Transverse colon (tissue), 4 donors: Measurements from ENCODE around the gene C1orf52. TPM values are rescaled to one million over a fixed set of nuclear protein-coding genes. Genes with fewer than 3 reads are reported as not detected.
A peak's percentile ranks its signal among the peaks of the same experiment; 100 is the strongest.

Source experiments
- DNase-seq: peaks from one replicate; pipeline ENCODE4 v3.0.0-alpha.2; 2019
- H3K27ac ChIP-seq, 4 donors: fragments of 200-600 bp; sonication (generic); 2 replicates each; pipeline ENCODE4 v1.5.1; 2016 to 2018; ENCODE audit warnings: inconsistent platforms in 4 of 4
- H3K27me3 ChIP-seq: fragments of 200-600 bp; sonication (generic); 2 replicates; pipeline ENCODE4 v1.5.1; 2017; ENCODE audit warnings: inconsistent platforms
- H3K36me3 ChIP-seq, 4 donors: fragments of 200-600 bp; sonication (generic); 2 replicates each; pipeline ENCODE4 v1.5.1; 2017 to 2019; ENCODE audit warnings: inconsistent platforms in 4 of 4
- H3K4me1 ChIP-seq, 4 donors: fragments of 200-600 bp; sonication (generic); 2 replicates each; pipeline ENCODE4 v1.5.1; 2017 to 2020; ENCODE audit warnings: inconsistent platforms in 4 of 4
- H3K4me3 ChIP-seq, 4 donors: fragments of 200-600 bp; sonication (generic); 1 replicate in 1 of 4; 2 replicates in 3 of 4; pipeline versions ENCODE4 v1.5.1 to v1.6.1; 2017 to 2019; ENCODE audit warnings: inconsistent platforms in 4 of 4
- H3K9me3 ChIP-seq, 2 donors: fragments of 200-600 bp; sonication (generic); 2 replicates each; pipeline ENCODE4 v1.5.1; 2017 to 2019; ENCODE audit warnings: inconsistent platforms in 2 of 2
- CTCF ChIP-seq, 5 experiments: fragments of 200-600 bp in 3 of 5; fragments of 450-650 bp in 2 of 5; sonication (generic) in 3 of 5; IDR thresholded peaks; 1 replicate in 2 of 5; 2 replicates in 3 of 5; pipeline ENCODE4 v1.5.1; 2016 to 2017; ENCODE audit warnings: antibody characterized with exemption in 5 of 5, inconsistent platforms in 3 of 5, mild to moderate bottlenecking in 2 of 5, moderate library complexity in 1 of 5
- EP300 ChIP-seq: sonication (generic); formaldehyde crosslinking; IDR thresholded peaks from one replicate; pipeline ENCODE4 v1.6.1; 2017; ENCODE audit warnings: antibody characterized with exemption, low read depth
- POLR2A ChIP-seq: fragments of 450-650 bp; IDR thresholded peaks from one replicate; pipeline ENCODE4 v1.6.1; 2016; ENCODE audit warnings: antibody characterized with exemption, mild to moderate bottlenecking, moderate library complexity
- POLR2AphosphoS5 ChIP-seq, 3 donors: sonication (generic); formaldehyde crosslinking; IDR thresholded peaks; one replicate each; pipeline ENCODE4 v1.6.1; 2016; ENCODE audit warnings: antibody characterized with exemption in 3 of 3
- WGBS, 2 donors: methylation state at CpG; one replicate each; pipeline ENCODE4 v1.1.5; 2018; ENCODE audit warnings: low coverage in 1 of 2; 5-methylcytosine and 5-hydroxymethylcytosine counted together
- in situ Hi-C, 4 donors: fragments of 200-750 bp; cut with MboI; loops; one replicate each; pipeline versions ENCODE4 v1.15.0 to v1.15.1; 2017; ENCODE audit warnings: low sequenced_read_pairs in 3 of 4, low pct_ligation_motif_present in 1 of 4, low pct_unique_long_range_greater_than_20kb in 1 of 4
- intact Hi-C: fragments of 100-400 bp; cut with DNase I; formaldehyde crosslinking; loops from one replicate; pipeline ENCODE4 v1.15.1; 2023; ENCODE audit warnings: low total_unique reads
- total RNA-seq, 4 donors: library from RNA; depleted of rRNA; stranded (reverse); fragments of >200 nt; gene quantifications; one replicate each; pipeline ENCODE4 v1.1.0, GENCODE V29; 2016

Gene C1orf52
- total RNA-seq, 4 donors from 2014 or later = 7.4 to 42.6 (median 14.9) TPM

GRCh38 chr1:85282424-85282823, 23.0 kb upstream of the C1orf52 start:
- no peak for DNase-seq
- no peak overlapping the region for H3K4me3 ChIP-seq
- no peaks in the 10 kb centered on the region for H3K27me3 ChIP-seq
- 85 to 100% methylated on average over 1 of the region's 1 CpG for WGBS, 2 donors
- intact Hi-C loops (no loop called here), in situ Hi-C loops (no loop called here)
- TF ChIP-seq EP300 = no peak
- no peak for TF ChIP-seq CTCF (IDR thresholded peaks at IDR 0.05)
- TF ChIP-seq POLR2A = no peak
- TF ChIP-seq POLR2AphosphoS5 (IDR thresholded peaks at IDR 0.05) = no peak
- no peak overlapping the region for H3K27ac ChIP-seq
- H3K36me3 ChIP-seq = no peaks in the 10 kb centered on the region
- H3K9me3 ChIP-seq = no peaks in the 10 kb centered on the region
- peaks cover 0 to 26% (median 14%) of the 10 kb centered on the region in 4 donors for H3K4me1 ChIP-seq

GRCh38 chr1:85280636-85281035, 21.2 kb upstream of the C1orf52 start:
- no peaks in the 10 kb centered on the region for H3K27me3 ChIP-seq
- H3K4me3 ChIP-seq = no peak overlapping the region
- H3K4me1 ChIP-seq = peaks cover 0 to 32% (median 17%) of the 10 kb centered on the region in 4 donors
- intact Hi-C loops (no loop called here), in situ Hi-C loops (no loop called here)
- 36 to 48% methylated on average over 4 of the region's 4 CpGs for WGBS, 2 donors
- no peak overlapping the region for H3K27ac ChIP-seq
- no peaks in the 10 kb centered on the region for H3K9me3 ChIP-seq
- TF ChIP-seq EP300 = no peak
- TF ChIP-seq POLR2AphosphoS5 (IDR thresholded peaks at IDR 0.05) = no peak
- TF ChIP-seq CTCF (IDR thresholded peaks at IDR 0.05) = no peak
- no peak for TF ChIP-seq POLR2A
- DNase-seq = no peak
- H3K36me3 ChIP-seq = no peaks in the 10 kb centered on the region

- Histone ChIP-seq H3K4me1 (peaks cover 6 to 42% (median 27%) of the 10 kb centered on the region in 4 donors), H3K9me3 (no peaks in the 10 kb centered on the region), H3K4me3 (peak overlapping the region in 1 of 4 donors; percentile 6), H3K27ac (peak overlapping the region; percentile 68 to 100 (median 89)), H3K36me3 (no peaks in the 10 kb centered on the region), H3K27me3 (no peaks in the 10 kb centered on the region)
- intact Hi-C loops (no loop called here), in situ Hi-C loops (no loop called here)
- 73 to 77% methylated on average over 3 to 10 of the region's 10 CpGs for WGBS, 2 donors
- TF ChIP-seq POLR2AphosphoS5 (IDR thresholded peaks at IDR 0.05) (no peak), EP300 (no peak), POLR2A (no peak), CTCF (IDR thresholded peaks at IDR 0.05) (no peak)
- DNase-seq = no peak
These were observed 20.1 kb upstream of the C1orf52 start for GRCh38 chr1:85279458-85280080.

DNA sequence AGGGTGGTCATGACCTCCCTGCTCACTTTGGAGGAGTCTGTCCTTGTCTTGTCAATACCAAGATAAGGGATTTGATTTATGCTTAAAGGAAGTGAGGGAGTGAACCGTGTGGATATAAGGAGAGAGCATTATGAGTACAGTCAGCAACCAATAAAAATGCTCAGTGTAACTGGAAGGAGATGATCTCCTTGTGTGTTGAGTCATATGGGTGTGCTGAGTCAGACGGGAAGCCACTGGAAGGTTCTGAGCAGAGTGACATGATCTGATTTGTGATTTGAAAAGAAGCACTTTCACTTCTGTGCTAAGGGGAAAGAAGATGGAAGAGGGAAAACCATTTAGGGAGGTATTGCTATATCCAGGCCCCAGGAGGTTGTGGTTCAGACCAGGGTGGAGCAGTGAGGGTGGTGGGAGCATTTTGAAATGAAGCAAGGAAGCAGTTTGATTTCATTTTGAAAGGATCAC, 19.4 kb upstream of the C1orf52 start:
- no peaks in the 10 kb centered on the region for H3K27me3 ChIP-seq
- no peak for TF ChIP-seq EP300
- no peak for TF ChIP-seq CTCF (IDR thresholded peaks at IDR 0.05)
- TF ChIP-seq POLR2AphosphoS5 (IDR thresholded peaks at IDR 0.05) = peak; percentile 28 to 88 (median 84)
- TF ChIP-seq POLR2A = peak; percentile 65
- H3K27ac ChIP-seq = peak overlapping the region; percentile 68 to 100 (median 89)
- peaks cover 13 to 49% (median 34%) of the 10 kb centered on the region in 4 donors for H3K4me1 ChIP-seq
- in situ Hi-C loops = no loop called here
- DNase-seq = peak; percentile 73
- peak overlapping the region in 1 of 4 donors; percentile 6 for H3K4me3 ChIP-seq
- H3K9me3 ChIP-seq = no peaks in the 10 kb centered on the region
- WGBS, 2 donors = 0 to 3% methylated on average over 2 of the region's 2 CpGs
- intact Hi-C loops = no loop called here
- no peaks in the 10 kb centered on the region for H3K36me3 ChIP-seq
